SK-N-SH treated with all-trans-retinoic acid at 6 μM for 48 hours (cell line): ENCODE results near the gene DHRS4.
"Not testable (repeated sequence)": the region's sequence is repeated elsewhere in the genome, so short reads cannot be mapped to it uniquely, and the experiment has no call there.

Source experiments
- ATAC-seq: fragments of 200-7000 bp; cut with Tn5 transposase; 3 replicates; pipeline ENCODE4 v1.9.1; 2020; ENCODE audit warnings: mild to moderate bottlenecking, moderate library complexity
- ARNTL ChIP-seq: fragments of 450-650 bp; formaldehyde crosslinking; IDR thresholded peaks from 2 replicates; pipeline ENCODE4 v1.5.0; 2020; ENCODE audit warnings: low read depth, mild to moderate bottlenecking, moderate library complexity, borderline replicate concordance
- BACH2 ChIP-seq: fragments of 250-450 bp; sonication (Bioruptor Pico); IDR thresholded peaks from 2 replicates; pipeline ENCODE4 v1.9.0; 2021; ENCODE audit warnings: mild to moderate bottlenecking, borderline replicate concordance
- CREB5 ChIP-seq: fragments of 250-450 bp; sonication (Bioruptor Pico); IDR thresholded peaks from 2 replicates; pipeline ENCODE4 v1.5.1; 2020; ENCODE audit warnings: low read depth, mild to moderate bottlenecking, moderate library complexity
- CSDC2 ChIP-seq: fragments of 250-450 bp; sonication (Bioruptor Pico); IDR thresholded peaks from 2 replicates; pipeline ENCODE4 v1.5.0; 2020; ENCODE audit warnings: mild to moderate bottlenecking, moderate library complexity
- CSRNP3 ChIP-seq: fragments of 250-450 bp; sonication (Bioruptor Pico); IDR thresholded peaks from 2 replicates; pipeline ENCODE4 v1.5.1; 2021; ENCODE audit warnings: mild to moderate bottlenecking, moderate library complexity
- ESRRG ChIP-seq: fragments of 250-450 bp; sonication (Bioruptor Pico); IDR thresholded peaks from 2 replicates; pipeline ENCODE4 v1.6.1; 2021; ENCODE audit warnings: mild to moderate bottlenecking
- ISL1 ChIP-seq: fragments of 250-450 bp; sonication (Bioruptor Pico); IDR thresholded peaks from 2 replicates; pipeline ENCODE4 v2.1.2; 2022; ENCODE audit warnings: mild to moderate bottlenecking, moderate library complexity
- OSR1 ChIP-seq: fragments of 250-450 bp; sonication (Bioruptor Pico); IDR thresholded peaks from 2 replicates; pipeline ENCODE4 v1.8.0; 2022; ENCODE audit warnings: moderate library complexity, mild to moderate bottlenecking, inconsistent platforms
- PATZ1 ChIP-seq: fragments of 250-450 bp; sonication (Bioruptor Pico); IDR thresholded peaks from 2 replicates; pipeline ENCODE4 v1.8.0; 2020; ENCODE audit warnings: mild to moderate bottlenecking, moderate library complexity, borderline replicate concordance
- PPARA ChIP-seq: fragments of 250-450 bp; sonication (Bioruptor Pico); IDR thresholded peaks from 2 replicates; pipeline ENCODE4 v1.5.0; 2020; ENCODE audit warnings: mild to moderate bottlenecking, borderline replicate concordance
- RARB ChIP-seq: fragments of 250-450 bp; sonication (Bioruptor Pico); IDR thresholded peaks from 2 replicates; pipeline ENCODE4 v1.8.0; 2021; ENCODE audit warnings: mild to moderate bottlenecking, moderate library complexity
- SNAI2 ChIP-seq: fragments of 250-450 bp; sonication (Bioruptor Pico); IDR thresholded peaks from 2 replicates; pipeline ENCODE4 v1.5.0; 2020; ENCODE audit warnings: mild to moderate bottlenecking, moderate library complexity
- TCF4 ChIP-seq: fragments of 250-450 bp; sonication (Bioruptor Pico); IDR thresholded peaks from 2 replicates; pipeline ENCODE4 v1.8.0; 2021; ENCODE audit warnings: mild to moderate bottlenecking, moderate library complexity, borderline replicate concordance
- TOX ChIP-seq: fragments of 250-450 bp; sonication (Bioruptor Pico); IDR thresholded peaks from 2 replicates; pipeline ENCODE4 v1.8.0; 2021; ENCODE audit warnings: mild to moderate bottlenecking, moderate library complexity, borderline replicate concordance
- TSHZ2 ChIP-seq: fragments of 250-450 bp; sonication (Bioruptor Pico); IDR thresholded peaks from 2 replicates; pipeline ENCODE4 v1.5.0; 2020; ENCODE audit warnings: mild to moderate bottlenecking, moderate library complexity
- ZC3H10 ChIP-seq: fragments of 250-450 bp; sonication (Bioruptor Pico); IDR thresholded peaks from 2 replicates; pipeline ENCODE4 v1.5.1; 2021; ENCODE audit warnings: mild to moderate bottlenecking, moderate library complexity
- ZFP30 ChIP-seq: fragments of 450-650 bp; formaldehyde crosslinking; IDR thresholded peaks from 2 replicates; pipeline ENCODE4 v1.5.0; 2022; ENCODE audit warnings: mild to moderate bottlenecking, moderate library complexity
- ZNF565 ChIP-seq: fragments of 450-650 bp; formaldehyde crosslinking; conservative IDR thresholded peaks from 2 replicates; pipeline ENCODE4 v1.5.0; 2020; ENCODE audit warnings: low read depth, mild to moderate bottlenecking, moderate library complexity
- ZNF70 ChIP-seq: fragments of 450-650 bp; formaldehyde crosslinking; IDR thresholded peaks from 2 replicates; pipeline ENCODE4 v1.5.0; 2020; ENCODE audit warnings: mild to moderate bottlenecking, moderate library complexity
- ZNF8 ChIP-seq: fragments of 450-650 bp; formaldehyde crosslinking; IDR thresholded peaks from 2 replicates; pipeline ENCODE4 v1.5.0; 2020; ENCODE audit warnings: mild to moderate bottlenecking, moderate library complexity

DHRS4 gene

GRCh38 chr14:23950411-23951135 lies 3.0 kb upstream of the DHRS4 start:
- no peak for TF ChIP-seq ZFP30
- TF ChIP-seq TCF4 (CRISPR knock-in tag), result no peak
- no peak for TF ChIP-seq TSHZ2 (CRISPR knock-in tag)
- no peak for TF ChIP-seq RARB (CRISPR knock-in tag)
- TF ChIP-seq ZNF8 (CRISPR knock-in tag), result no peak
- TF ChIP-seq ZC3H10, result no peak
- TF ChIP-seq PATZ1 (CRISPR knock-in tag), result no peak
- no peak for TF ChIP-seq CSDC2 (CRISPR knock-in tag)
- TF ChIP-seq ESRRG, result no peak
- no peak for TF ChIP-seq CREB5 (CRISPR knock-in tag)
- TF ChIP-seq TOX, result no peak
- ATAC-seq, result no peak

GRCh38 chr14:23951136-23951466 lies 2.5 kb upstream of the DHRS4 start:
- not testable (repeated sequence) for ATAC-seq

- no peak for TF ChIP-seq TCF4 (CRISPR knock-in tag)
- no peak for TF ChIP-seq OSR1 (CRISPR knock-in tag)
- TF ChIP-seq CSDC2 (CRISPR knock-in tag), result no peak
- no peak for TF ChIP-seq ISL1 (CRISPR knock-in tag)
- no peak for TF ChIP-seq BACH2 (CRISPR knock-in tag)
- no peak for TF ChIP-seq ARNTL
- no peak for TF ChIP-seq TOX
- no peak for TF ChIP-seq SNAI2 (CRISPR knock-in tag)
- no peak for TF ChIP-seq CSRNP3 (CRISPR knock-in tag)
- no peak for TF ChIP-seq PATZ1 (CRISPR knock-in tag)
- TF ChIP-seq ZNF70 (CRISPR knock-in tag), result no peak
- TF ChIP-seq PPARA (CRISPR knock-in tag), result no peak
- no peak for TF ChIP-seq TSHZ2 (CRISPR knock-in tag)
- TF ChIP-seq ZFP30, result no peak
- TF ChIP-seq ZNF565, result no peak
- ATAC-seq, result no peak
Observed at GRCh38 chr14:23951590-23952201, 1.9 kb upstream of the DHRS4 start.

- peak; percentile 12 for ATAC-seq
Observed at GRCh38 chr14:23953116-23953463, 480 bp upstream of the DHRS4 start.

GRCh38 chr14:23954279-23954614 lies 677 bp downstream of the DHRS4 start:
- peak; percentile 7 for ATAC-seq

GRCh38 chr14:23954965-23955364 lies 1.4 kb downstream of the DHRS4 start:
- not testable (repeated sequence) for ATAC-seq

GRCh38 chr14:23955811-23956210 lies 2.2 kb downstream of the DHRS4 start:
- ATAC-seq, result not testable (repeated sequence)
